HG03565 (cell line): ENCODE results near the gene PPIL1.

Experiments
- ATAC-seq: cut with Tn5 transposase; IDR thresholded peaks from one replicate; pipeline ENCODE4 v1.9.1; 2021; ENCODE audit warnings: mild to moderate bottlenecking, moderate library complexity; ENCODE audit not compliant: unreplicated experiment

The PPIL1 gene

GRCh38 chr6:36856277-36856676, 18.3 kb downstream of the PPIL1 start:
- ATAC-seq, result no peak

- no peak for ATAC-seq
Observed at GRCh38 chr6:36855750-36856149, 18.9 kb downstream of the PPIL1 start.

DNA sequence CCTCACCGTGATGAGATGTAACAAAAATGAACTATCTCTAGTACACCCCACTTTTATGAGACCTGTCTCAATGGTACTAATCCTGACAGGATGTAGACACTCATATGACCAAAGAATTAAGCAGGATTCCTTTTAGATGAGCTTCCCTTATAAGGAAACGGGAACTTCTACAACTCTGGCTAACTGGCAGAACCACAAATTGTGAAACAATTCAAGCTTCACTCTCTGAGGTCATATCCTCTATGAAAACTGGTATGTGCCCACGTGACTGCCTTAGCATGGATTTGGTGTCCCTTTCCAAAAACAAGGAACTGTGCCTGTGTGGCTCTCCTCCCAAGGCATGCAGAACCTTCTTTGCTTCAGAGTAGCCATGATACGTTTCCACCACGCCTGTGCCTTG, 21.3 kb downstream of the PPIL1 start:
- ATAC-seq, result no peak

- ATAC-seq, result no peak
Observed at GRCh38 chr6:36852481-36853147, 22.0 kb downstream of the PPIL1 start.

GRCh38 chr6:36851626-36852025, 23.0 kb downstream of the PPIL1 start:
- ATAC-seq, result no peak

DNA sequence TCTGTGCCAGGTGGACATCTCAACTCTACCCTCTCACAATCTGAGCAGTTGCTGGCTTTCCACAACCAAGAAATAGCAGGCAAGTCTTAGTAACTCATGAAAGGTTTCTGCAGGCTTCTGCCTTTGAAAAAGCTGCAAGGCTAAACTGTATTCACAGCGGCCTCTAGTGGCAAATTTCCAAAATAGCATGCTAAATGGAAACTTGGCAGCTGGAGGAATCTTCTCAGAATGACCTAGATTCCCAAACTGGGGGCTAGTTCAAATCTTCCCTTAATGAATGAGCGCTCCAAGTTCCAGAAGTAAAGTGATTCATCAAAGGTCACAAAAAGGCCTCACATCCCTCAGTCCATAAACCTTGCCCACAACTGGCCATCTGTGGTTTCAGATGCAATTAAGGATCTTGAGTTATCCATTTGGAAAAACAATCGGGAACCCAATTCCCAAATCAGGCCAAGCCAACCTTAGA, 23.4 kb downstream of the PPIL1 start:
- no peak for ATAC-seq

- no peak for ATAC-seq
Observed at GRCh38 chr6:36850021-36850420, 24.6 kb downstream of the PPIL1 start.

- ATAC-seq, result no peak
Observed at GRCh38 chr6:36848658-36849441, 25.8 kb downstream of the PPIL1 start.

GRCh38 chr6:36847991-36848390, 26.6 kb downstream of the PPIL1 start:
- no peak for ATAC-seq

DNA sequence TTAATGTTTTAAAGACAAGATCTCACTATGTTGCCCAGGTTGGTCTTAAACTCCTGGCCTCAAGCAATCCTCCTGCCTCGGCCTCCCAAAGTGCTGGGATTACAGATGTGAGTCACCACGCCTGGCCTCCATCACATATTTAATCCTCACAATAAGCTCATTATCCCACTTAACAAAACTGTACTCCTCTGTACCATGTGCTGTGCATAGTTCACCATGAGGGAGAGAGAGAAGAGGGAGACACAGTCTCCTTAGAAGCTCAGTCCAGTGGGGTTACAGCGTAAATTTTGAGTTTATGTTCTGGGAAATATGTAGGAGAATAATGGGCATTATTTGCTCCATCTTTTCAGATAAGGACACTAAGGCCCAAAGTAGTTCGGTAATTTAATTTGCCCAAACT, 27.5 kb downstream of the PPIL1 start:
- ATAC-seq, result no peak

- ATAC-seq, result no peak
Observed at GRCh38 chr6:36845233-36845632, 29.4 kb downstream of the PPIL1 start.

- no peak for ATAC-seq
Observed at GRCh38 chr6:36844232-36845170, 30.1 kb downstream of the PPIL1 start.

GRCh38 chr6:36843170-36843569, 31.4 kb downstream of the PPIL1 start:
- no peak for ATAC-seq

DNA sequence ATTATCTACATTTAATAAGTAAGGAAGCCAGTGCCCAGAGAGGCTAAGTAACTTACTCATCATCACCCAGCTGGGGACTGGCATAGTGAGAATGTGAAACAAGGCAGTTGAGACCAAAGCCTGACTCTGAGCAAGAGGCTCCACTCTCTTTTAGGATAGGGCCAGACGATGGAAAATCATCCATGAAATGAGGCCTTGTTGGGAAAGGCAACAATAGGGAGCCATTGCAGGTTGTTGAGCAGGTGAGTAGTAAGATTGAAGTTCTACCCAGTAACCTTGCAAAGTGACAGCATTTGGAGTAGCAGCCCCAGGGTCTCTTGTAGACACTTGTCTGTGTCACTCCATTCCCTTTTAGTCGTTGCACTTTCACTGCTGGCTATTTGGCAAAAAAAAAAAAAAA, 32.8 kb downstream of the PPIL1 start:
- ATAC-seq, result no peak

GRCh38 chr6:36840432-36841403, 33.9 kb downstream of the PPIL1 start:
- no peak for ATAC-seq

DNA sequence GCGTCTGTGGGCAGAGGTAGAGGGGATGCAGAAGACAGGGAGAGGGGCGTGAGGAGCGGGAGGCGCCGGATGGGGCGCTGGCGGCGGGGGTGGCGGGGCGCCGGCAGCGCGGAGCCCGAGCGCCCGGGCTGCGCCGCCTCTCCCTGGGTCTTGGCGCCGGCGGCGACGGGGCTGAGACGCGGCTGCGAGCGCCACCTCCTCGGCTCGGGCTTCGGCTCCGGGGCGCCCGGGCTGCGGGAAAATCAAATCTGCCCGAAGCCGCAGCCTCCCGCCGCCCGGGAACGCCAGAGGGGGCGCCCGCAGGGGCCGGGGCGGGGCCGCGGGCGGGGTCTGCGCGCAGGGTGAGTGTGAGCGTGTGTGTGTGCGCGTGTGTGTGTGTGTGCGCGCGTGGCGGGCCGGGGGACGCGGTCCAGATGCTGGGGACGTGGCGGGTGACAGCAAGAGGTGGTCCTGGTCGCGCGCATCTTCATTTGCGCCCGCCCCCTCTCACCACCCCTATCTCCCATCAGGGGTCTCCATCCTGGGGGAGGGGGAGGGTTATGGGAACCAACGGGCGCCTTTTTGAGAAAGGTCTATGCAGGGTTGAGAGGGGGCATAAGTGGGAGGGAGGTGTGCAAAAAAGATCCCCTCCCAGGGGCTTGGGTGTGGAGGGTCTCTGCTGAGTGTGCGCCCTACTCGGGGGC, 34.7 kb downstream of the PPIL1 start:
- ATAC-seq, result no peak

DNA sequence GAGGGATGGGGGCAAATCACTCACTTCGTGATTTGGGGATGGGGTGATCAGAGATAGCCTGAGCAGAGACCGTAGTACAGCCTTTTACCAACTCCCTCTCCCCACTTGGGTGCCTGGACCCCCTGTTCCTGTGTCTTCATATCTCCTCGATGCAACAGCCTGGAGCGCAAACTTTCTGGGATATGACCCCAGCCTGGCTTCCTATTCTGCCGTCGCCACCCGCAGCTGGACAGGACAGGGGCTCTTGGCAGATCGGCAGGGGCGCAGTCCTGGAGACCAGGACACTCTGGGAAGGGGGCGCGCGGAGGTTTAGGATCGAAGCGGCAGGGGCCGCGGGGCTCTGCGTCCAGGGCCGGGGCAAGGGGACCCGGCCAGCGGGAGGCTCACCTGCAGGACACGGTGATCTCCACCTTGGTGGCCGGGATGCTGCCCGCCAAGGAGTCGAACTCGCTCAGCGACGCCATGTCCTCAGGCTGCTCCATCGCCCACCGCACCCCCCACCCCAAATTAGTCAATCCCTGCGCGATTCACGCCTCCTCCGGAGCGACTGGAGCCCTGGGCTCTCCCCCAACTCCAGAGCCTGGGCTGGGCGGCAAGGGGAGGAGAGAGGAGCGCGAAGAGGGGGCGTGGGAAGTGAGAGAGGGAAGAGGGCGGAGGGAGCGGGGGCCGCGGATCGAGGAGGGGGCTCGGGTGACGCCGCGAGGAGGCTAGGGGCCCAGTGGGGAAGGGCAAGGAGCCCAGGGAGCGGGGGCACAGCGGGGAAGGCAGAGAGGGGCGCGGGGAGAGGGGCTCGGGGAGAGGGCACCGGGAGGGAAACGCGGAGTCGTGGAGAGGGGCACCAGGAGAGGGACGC, 35.5 kb downstream of the PPIL1 start, which contains the start of gene CPNE5:
CPNE5 (minus strand) TSS at position 549 of the 853 bp plus-strand sequence; CDS start at position 482, 67 bp downstream.
- ATAC-seq, result no peak

DNA sequence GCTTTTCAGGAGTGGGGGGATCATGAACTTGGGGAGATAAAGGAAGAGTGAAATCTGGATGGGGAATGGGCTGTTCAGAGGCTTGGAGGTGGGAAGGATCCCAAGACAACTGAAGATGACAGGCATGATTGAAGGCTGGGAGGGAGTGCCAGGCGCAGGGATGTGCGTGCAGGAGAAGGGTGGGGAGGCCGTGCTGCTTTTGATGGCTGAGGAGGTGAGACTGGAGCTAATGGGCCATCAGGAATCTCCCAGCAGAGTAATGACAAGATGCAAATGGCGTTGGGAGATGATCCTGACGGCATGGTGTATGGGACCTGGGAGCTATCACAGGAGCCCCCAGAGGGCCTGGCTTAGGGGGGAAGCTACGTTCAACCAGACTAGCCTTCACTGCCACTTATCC, 36.9 kb downstream of the PPIL1 start:
- no peak for ATAC-seq

DNA sequence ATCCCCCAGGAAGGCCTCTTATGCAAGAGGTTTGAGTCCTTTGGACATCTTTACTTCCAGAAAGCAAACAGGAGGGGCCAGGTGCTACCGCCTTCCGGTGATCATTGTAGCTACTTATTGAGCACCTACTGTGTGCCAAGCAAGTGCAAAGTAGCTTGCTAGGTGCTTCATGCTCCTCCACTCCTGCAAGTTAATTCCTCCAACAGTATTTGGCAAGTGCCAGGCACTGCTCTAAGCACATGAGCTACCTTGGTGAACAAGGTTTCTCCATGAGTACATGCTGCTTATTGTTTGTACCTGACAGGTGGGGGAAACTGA, 37.6 kb downstream of the PPIL1 start:
- no peak for ATAC-seq
